HepG2 (cell line): ENCODE results near the gene PWP1. TPM values are rescaled to one million over a fixed set of nuclear protein-coding genes. Genes with fewer than 3 reads are reported as not detected.

Source experiments
- ATAC-seq: fragments of 200-7000 bp; cut with Tn5 transposase; 3 replicates; pipeline ENCODE4 v1.9.1; 2020; ENCODE audit warnings: mild to moderate bottlenecking, moderate library complexity
- BruUV-seq: library from RNA; stranded (reverse); fragments of 400-500 nt; replicated peaks from 2 replicates; lab custom pipeline; 2021; lab: Mats Ljungman, UMichigan
- CTCF ChIA-PET: fragments of 300-600 bp; formaldehyde crosslinking; extraction: SDS; loops from one replicate; lab custom pipeline; 2021; ENCODE audit warnings: low total read pairs, inconsistent platforms, low intra/inter-chr PET ratio; lab: Yijun Ruan, JAX
- POLR2A ChIA-PET: fragments of 350-600 bp; sonication (Branson Sonifier 250); formaldehyde crosslinking; loops from one replicate; lab custom pipeline; 2020; ENCODE audit warnings: antibody characterized with exemption, inconsistent platforms; lab: Yijun Ruan, JAX
- DNase-seq: peaks from one replicate; pipeline ENCODE4 v3.0.0-alpha.2; 2015; ENCODE audit warnings: low spot score
- FAIRE-seq: peaks from 3 replicates; lab custom pipeline; 2011; peaks lifted over from hg19 to GRCh38; lab: Jason Lieb, UNC
- H2AFZ ChIP-seq: one replicate; pipeline ENCODE4 v1.6.1; 2011; ENCODE audit warnings: low read length, inconsistent platforms
- H3K27ac ChIP-seq: fragments of 300-600 bp; 3 replicates; pipeline ENCODE4 v1.8.0; 2011; ENCODE audit warnings: mixed run types, mild to moderate bottlenecking, mixed read lengths, low read length, inconsistent platforms; ENCODE audit not compliant: insufficient read depth; ENCODE audit errors: extremely low read length
- H3K27me3 ChIP-seq, 2 experiments: fragments of 200-600 bp in 1 of 2; 2 replicates in 1 of 2; 3 replicates in 1 of 2; pipeline versions ENCODE4 v1.6.0 to v1.8.0; 2011; ENCODE audit warnings: low read length in 2 of 2, mild to moderate bottlenecking in 2 of 2, moderate library complexity in 2 of 2, inconsistent platforms in 1 of 2; ENCODE audit not compliant: insufficient read depth in 2 of 2, control insufficient read depth in 1 of 2
- H3K36me3 ChIP-seq, 2 experiments: fragments of 200-600 bp in 1 of 2; replicated peaks in 1 of 2; 2 replicates in 1 of 2; 3 replicates in 1 of 2; pipeline versions ENCODE4 v1.5.1 to v1.8.0; 2011; ENCODE audit warnings: low read length in 2 of 2, inconsistent platforms in 1 of 2; ENCODE audit not compliant: insufficient read depth in 2 of 2, control insufficient read depth in 1 of 2
- H3K4me1 ChIP-seq: 2 replicates; pipeline ENCODE4 v1.5.1; 2012; ENCODE audit warnings: low read length, inconsistent platforms; ENCODE audit not compliant: insufficient read depth
- H3K4me2 ChIP-seq: 2 replicates; pipeline ENCODE4 v1.6.0; 2011; ENCODE audit warnings: low read depth, low read length, inconsistent platforms
- H3K4me3 ChIP-seq, 3 experiments: fragments of 200-600 bp in 1 of 3; sonication (generic), shearing (Covaris generic) in 1 of 3; replicated peaks in 1 of 3; 2 replicates each; pipeline ENCODE4 v1.5.1; 2011 to 2016; ENCODE audit warnings: low read length in 3 of 3, inconsistent platforms in 2 of 3, low read depth in 2 of 3, mild to moderate bottlenecking in 2 of 3, control low read depth in 1 of 3, mixed read lengths in 1 of 3; ENCODE audit not compliant: insufficient read depth in 1 of 3
- H3K79me2 ChIP-seq: one replicate; pipeline ENCODE4 v1.6.1; 2011; ENCODE audit warnings: low read length, inconsistent platforms; ENCODE audit not compliant: insufficient read depth
- H3K9ac ChIP-seq: 2 replicates; pipeline ENCODE4 v1.6.0; 2011; ENCODE audit warnings: mild to moderate bottlenecking, low read depth, low read length, inconsistent platforms; ENCODE audit not compliant: insufficient read depth
- H3K9me3 ChIP-seq: 2 replicates; pipeline ENCODE4 v1.5.1; 2012; ENCODE audit warnings: mild to moderate bottlenecking, low read length
- H4K20me1 ChIP-seq: 2 replicates; pipeline ENCODE4 v1.6.0; 2011; ENCODE audit warnings: inconsistent platforms, mild to moderate bottlenecking, low read length, moderate library complexity; ENCODE audit not compliant: insufficient read depth
- JUNB ChIP-seq: sonication (generic); formaldehyde crosslinking; IDR thresholded peaks from 2 replicates; pipeline ENCODE4 v1.8.0; 2022; ENCODE audit warnings: missing genetic modification reagents, mild to moderate bottlenecking, borderline replicate concordance
- MEIS1 ChIP-seq: sonication (generic); formaldehyde crosslinking; IDR thresholded peaks from 2 replicates; pipeline ENCODE4 v1.9.0; 2021; ENCODE audit warnings: mild to moderate bottlenecking, missing genetic modification reagents, moderate library complexity, borderline replicate concordance
- MZF1 ChIP-seq: sonication (generic); formaldehyde crosslinking; IDR thresholded peaks from 2 replicates; pipeline ENCODE4 v1.8.1; 2023; ENCODE audit warnings: mild to moderate bottlenecking, missing genetic modification reagents, borderline replicate concordance
- ZNF256 ChIP-seq: sonication (generic); formaldehyde crosslinking; conservative IDR thresholded peaks from 2 replicates; pipeline ENCODE4 v1.4.0; 2020; ENCODE audit warnings: missing genetic modification reagents
- WGBS: methylation state at CpG from one replicate; pipeline ENCODE4 v1.1.6; 2017; ENCODE audit warnings: low lambda C conversion rate; 5-methylcytosine and 5-hydroxymethylcytosine counted together
- in situ Hi-C: cut with HindIII; loops from 2 replicates; pipeline ENCODE4 v1.10.0; 2017; ENCODE audit warnings: low pct_unique_long_range_greater_than_20kb; ENCODE audit not compliant: extremely low pct_ligation_motif_present
- intact Hi-C: fragments of 100-400 bp; cut with micrococcal nuclease; formaldehyde crosslinking; loops from one replicate; pipeline ENCODE4 v1.10.0; 2022; ENCODE audit not compliant: unreplicated experiment
- polyA plus RNA-seq, 8 experiments: library from polyadenylated mRNA; depleted of rRNA in 3 of 8; stranded (reverse) in 7 of 8; unstranded in 1 of 8; fragments of >200 nt; fragmentation: Illumina TruSeq in 4 of 8; extraction: Trizol in 4 of 8; gene quantifications; 2 replicates each; pipeline versions ENCODE4 v1.2.1 to v1.2.3, GENCODE V29; 2011 to 2016; ENCODE audit warnings: low read depth in 4 of 8, missing spikeins in 1 of 8, mixed read lengths in 1 of 8; ENCODE audit not compliant: insufficient read depth in 1 of 8
- total RNA-seq, 5 experiments: library from RNA; depleted of rRNA; stranded (reverse); fragments of >200 nt; fragmentation: Illumina TruSeq; extraction: Trizol; gene quantifications; 2 replicates each; pipeline ENCODE4 v1.2.3, GENCODE V29; 2016; ENCODE audit warnings: low read depth in 1 of 5
- TF ChIP-seq, protein P1 (sequence below): sonication (generic); formaldehyde crosslinking; IDR thresholded peaks from 2 replicates; pipeline ENCODE4 v1.8.1; 2023; ENCODE audit warnings: mild to moderate bottlenecking, missing genetic modification reagents
- TF ChIP-seq, protein P2 (sequence below): sonication (generic); formaldehyde crosslinking; IDR thresholded peaks from 2 replicates; pipeline ENCODE4 v1.5.0; 2020; ENCODE audit warnings: mild to moderate bottlenecking, missing genetic modification reagents

PWP1 gene
- total and polyA plus RNA-seq, 2 of the 13 experiments (the other 11 are each of a cell fraction or from before 2014, with no cell fraction given), result 65.9 to 70.2 TPM

DNA sequence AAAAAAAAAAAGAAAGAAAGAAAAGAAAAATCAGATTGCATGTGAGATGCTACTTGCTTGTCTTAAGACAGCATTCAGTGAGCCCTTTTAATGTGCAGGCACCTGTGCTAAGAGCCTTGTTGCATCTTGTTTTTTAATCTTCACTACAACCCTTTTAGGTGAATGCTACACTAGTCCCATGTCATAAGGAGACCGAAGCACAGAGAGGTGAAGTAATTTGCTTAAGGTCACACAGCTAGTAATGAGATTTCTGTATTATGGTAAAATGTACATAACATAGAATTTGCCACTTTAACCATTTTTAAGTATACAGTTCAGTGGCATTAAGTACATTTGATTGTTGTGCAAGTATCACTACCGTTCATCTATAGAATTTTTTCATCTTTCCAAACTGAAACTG lies 32.1 kb upstream of the PWP1 start (continued):
- TF ChIP-seq MEIS1, result no peak
- TF ChIP-seq, protein P1, sequence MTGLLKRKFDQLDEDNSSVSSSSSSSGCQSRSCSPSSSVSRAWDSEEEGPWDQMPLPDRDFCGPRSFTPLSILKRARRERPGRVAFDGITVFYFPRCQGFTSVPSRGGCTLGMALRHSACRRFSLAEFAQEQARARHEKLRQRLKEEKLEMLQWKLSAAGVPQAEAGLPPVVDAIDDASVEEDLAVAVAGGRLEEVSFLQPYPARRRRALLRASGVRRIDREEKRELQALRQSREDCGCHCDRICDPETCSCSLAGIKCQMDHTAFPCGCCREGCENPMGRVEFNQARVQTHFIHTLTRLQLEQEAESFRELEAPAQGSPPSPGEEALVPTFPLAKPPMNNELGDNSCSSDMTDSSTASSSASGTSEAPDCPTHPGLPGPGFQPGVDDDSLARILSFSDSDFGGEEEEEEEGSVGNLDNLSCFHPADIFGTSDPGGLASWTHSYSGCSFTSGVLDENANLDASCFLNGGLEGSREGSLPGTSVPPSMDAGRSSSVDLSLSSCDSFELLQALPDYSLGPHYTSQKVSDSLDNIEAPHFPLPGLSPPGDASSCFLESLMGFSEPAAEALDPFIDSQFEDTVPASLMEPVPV (CRISPR knock-in tag), result no peak
- TF ChIP-seq, protein P2, sequence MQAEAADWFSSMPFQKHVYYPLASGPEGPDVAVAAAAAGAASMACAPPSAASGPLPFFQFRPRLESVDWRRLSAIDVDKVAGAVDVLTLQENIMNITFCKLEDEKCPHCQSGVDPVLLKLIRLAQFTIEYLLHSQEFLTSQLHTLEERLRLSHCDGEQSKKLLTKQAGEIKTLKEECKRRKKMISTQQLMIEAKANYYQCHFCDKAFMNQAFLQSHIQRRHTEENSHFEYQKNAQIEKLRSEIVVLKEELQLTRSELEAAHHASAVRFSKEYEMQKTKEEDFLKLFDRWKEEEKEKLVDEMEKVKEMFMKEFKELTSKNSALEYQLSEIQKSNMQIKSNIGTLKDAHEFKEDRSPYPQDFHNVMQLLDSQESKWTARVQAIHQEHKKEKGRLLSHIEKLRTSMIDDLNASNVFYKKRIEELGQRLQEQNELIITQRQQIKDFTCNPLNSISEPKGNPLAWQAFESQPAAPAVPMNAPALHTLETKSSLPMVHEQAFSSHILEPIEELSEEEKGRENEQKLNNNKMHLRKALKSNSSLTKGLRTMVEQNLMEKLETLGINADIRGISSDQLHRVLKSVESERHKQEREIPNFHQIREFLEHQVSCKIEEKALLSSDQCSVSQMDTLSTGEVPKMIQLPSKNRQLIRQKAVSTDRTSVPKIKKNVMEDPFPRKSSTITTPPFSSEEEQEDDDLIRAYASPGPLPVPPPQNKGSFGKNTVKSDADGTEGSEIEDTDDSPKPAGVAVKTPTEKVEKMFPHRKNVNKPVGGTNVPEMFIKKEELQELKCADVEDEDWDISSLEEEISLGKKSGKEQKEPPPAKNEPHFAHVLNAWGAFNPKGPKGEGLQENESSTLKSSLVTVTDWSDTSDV (CRISPR knock-in tag), result no peak

DNA sequence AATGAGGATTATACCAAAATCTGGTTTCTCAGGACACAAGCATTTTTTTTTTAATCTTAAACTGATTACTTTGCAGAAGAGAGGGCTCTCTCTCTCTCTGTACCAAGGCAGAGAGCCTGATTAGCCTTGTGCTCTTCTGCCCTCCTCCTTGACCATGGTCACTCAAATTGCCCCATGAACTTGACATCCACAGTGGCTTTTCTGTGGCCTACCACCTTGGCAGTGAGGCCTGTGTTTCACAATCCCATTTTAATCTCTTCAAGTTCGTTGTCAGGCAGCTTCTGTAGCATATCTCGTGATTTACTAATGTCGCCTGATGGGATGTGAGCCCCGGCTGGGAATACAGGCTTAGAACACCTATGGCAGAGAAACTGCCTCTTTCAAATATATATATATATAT lies 30.7 kb upstream of the PWP1 start:
- BruUV-seq, result no TSS peak
- Histone ChIP-seq H2AFZ (no peak overlapping the region), H3K9me3 (no peaks in the 10 kb centered on the region), H3K4me3 (no peak overlapping the region), H3K27me3 (no peaks in the 10 kb centered on the region; a peak in 1 of 5 replicates), H4K20me1 (no peaks in the 10 kb centered on the region), H3K9ac (no peak overlapping the region), H3K4me2 (no peak overlapping the region), H3K36me3 (peaks cover 0 to 3% of the 10 kb centered on the region in 2 experiments; a peak in 2 of 5 replicates), H3K27ac (no peak overlapping the region), H3K79me2 (no peaks in the 10 kb centered on the region), H3K4me1 (no peaks in the 10 kb centered on the region)
- intact Hi-C loops, result no loop called here
- no peak for TF ChIP-seq MZF1
- TF ChIP-seq ZNF256 (CRISPR knock-in tag), result no peak
- TF ChIP-seq JUNB (CRISPR knock-in tag), result no peak
- ChIA-PET CTCF (no interaction called here), POLR2A (no interaction called here)
- in situ Hi-C loops, result no loop called here
- FAIRE-seq, result no peak
- DNase-seq, result no peak
- ATAC-seq, result no peak
- 52% methylated on average over 4 of the region's 4 CpGs for WGBS
